Measurements from ENCODE around the gene SNRNP25.

The SNRNP25 gene

DNA sequence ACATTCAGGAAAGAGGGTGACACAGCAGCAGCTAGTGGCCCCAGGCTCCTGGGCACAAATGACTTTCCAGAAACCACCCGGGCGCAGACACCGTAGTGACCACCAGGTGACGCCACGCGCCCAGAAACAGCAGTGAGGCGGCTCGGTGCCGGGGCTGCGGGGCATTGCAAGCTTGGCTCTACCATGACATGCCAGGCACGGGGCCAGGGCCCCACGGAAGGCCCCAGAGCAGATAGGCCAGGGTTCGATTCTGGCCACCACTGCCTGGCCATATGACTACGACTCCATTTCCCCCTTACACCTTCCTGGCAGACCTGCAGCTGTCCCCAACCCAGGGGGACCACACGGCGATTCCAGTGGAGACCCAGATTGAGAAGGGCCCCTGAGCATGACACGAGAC is 12.1 kb downstream of the SNRNP25 start:
- Histone ChIP-seq H3K9ac (ENCODE audit: low read length) (no peak overlapping the region), H3K9me2 (replicated peaks; ENCODE audit: insufficient read depth, low read length) (no peaks in the 10 kb centered on the region), H3K4me3 (ENCODE audit: insufficient read depth, low read length, poor library complexity, severe bottlenecking) (no peak overlapping the region), H3F3A (ENCODE audit: insufficient read depth) (no peaks in the 10 kb centered on the region), H3K79me2 (ENCODE audit: insufficient read depth, low read length) (no peaks in the 10 kb centered on the region), H3K27me3 (ENCODE audit: low read length) (no peaks in the 10 kb centered on the region), H2AFZ (ENCODE audit: low read depth, low read length, severe bottlenecking) (no peak overlapping the region), H4K20me1 (ENCODE audit: low read depth, low read length) (no peaks in the 10 kb centered on the region), H3K4me2 (ENCODE audit: low read depth, low read length, poor library complexity, severe bottlenecking) (no peak overlapping the region), H3K27ac (ENCODE audit: low read depth, low read length) (no peak overlapping the region), H3K36me3 (ENCODE audit: low read length) (no peaks in the 10 kb centered on the region), H3K9me3 (ENCODE audit: insufficient read depth, low read length) (no peaks in the 10 kb centered on the region)
- TF ChIP-seq, protein P1, sequence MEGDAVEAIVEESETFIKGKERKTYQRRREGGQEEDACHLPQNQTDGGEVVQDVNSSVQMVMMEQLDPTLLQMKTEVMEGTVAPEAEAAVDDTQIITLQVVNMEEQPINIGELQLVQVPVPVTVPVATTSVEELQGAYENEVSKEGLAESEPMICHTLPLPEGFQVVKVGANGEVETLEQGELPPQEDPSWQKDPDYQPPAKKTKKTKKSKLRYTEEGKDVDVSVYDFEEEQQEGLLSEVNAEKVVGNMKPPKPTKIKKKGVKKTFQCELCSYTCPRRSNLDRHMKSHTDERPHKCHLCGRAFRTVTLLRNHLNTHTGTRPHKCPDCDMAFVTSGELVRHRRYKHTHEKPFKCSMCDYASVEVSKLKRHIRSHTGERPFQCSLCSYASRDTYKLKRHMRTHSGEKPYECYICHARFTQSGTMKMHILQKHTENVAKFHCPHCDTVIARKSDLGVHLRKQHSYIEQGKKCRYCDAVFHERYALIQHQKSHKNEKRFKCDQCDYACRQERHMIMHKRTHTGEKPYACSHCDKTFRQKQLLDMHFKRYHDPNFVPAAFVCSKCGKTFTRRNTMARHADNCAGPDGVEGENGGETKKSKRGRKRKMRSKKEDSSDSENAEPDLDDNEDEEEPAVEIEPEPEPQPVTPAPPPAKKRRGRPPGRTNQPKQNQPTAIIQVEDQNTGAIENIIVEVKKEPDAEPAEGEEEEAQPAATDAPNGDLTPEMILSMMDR (IDR thresholded peaks at IDR 0.05; ENCODE audit: insufficient read depth, low read length, poor library complexity, severe bottlenecking), result peak; percentile 69
- TF ChIP-seq EZH2phosphoT487 (conservative IDR thresholded peaks at IDR 0.05; ENCODE audit: low read length), result no peak

GRCh38 chr16:66309-67182 is 12.9 kb downstream of the SNRNP25 start:
- no peaks in the 10 kb centered on the region for H3F3A ChIP-seq (ENCODE audit: insufficient read depth)
- H3K9me2 ChIP-seq (replicated peaks; ENCODE audit: insufficient read depth, low read length), result no peaks in the 10 kb centered on the region
- H3K9me3 ChIP-seq (ENCODE audit: insufficient read depth, low read length), result no peaks in the 10 kb centered on the region
- no peaks in the 10 kb centered on the region for H3K36me3 ChIP-seq (ENCODE audit: low read length)
- no peak for TF ChIP-seq EZH2phosphoT487 (conservative IDR thresholded peaks at IDR 0.05; ENCODE audit: low read length)
- TF ChIP-seq, protein P1 (IDR thresholded peaks at IDR 0.05; ENCODE audit: insufficient read depth, low read length, poor library complexity, severe bottlenecking), result no peak
- no peak overlapping the region for H3K4me2 ChIP-seq (ENCODE audit: low read depth, low read length, poor library complexity, severe bottlenecking)
- H3K79me2 ChIP-seq (ENCODE audit: insufficient read depth, low read length), result no peaks in the 10 kb centered on the region
- H3K4me3 ChIP-seq (ENCODE audit: insufficient read depth, low read length, poor library complexity, severe bottlenecking), result no peak overlapping the region
- no peak overlapping the region for H3K27ac ChIP-seq (ENCODE audit: low read depth, low read length)
- no peak overlapping the region for H2AFZ ChIP-seq (ENCODE audit: low read depth, low read length, severe bottlenecking)
- H3K27me3 ChIP-seq (ENCODE audit: low read length), result no peaks in the 10 kb centered on the region
- H4K20me1 ChIP-seq (ENCODE audit: low read depth, low read length), result no peaks in the 10 kb centered on the region
- no peak overlapping the region for H3K9ac ChIP-seq (ENCODE audit: low read length)

- H4K20me1 ChIP-seq (ENCODE audit: low read depth, low read length), result no peaks in the 10 kb centered on the region
- no peak overlapping the region for H3K9ac ChIP-seq (ENCODE audit: low read length)
Observed at GRCh38 chr16:67183-67791, 13.7 kb downstream of the SNRNP25 start.

More at GRCh38 chr16:67183-67791, 13.7 kb downstream of the SNRNP25 start:
- Histone ChIP-seq H3K36me3 (ENCODE audit: low read length) (no peaks in the 10 kb centered on the region), H3K27me3 (ENCODE audit: low read length) (no peaks in the 10 kb centered on the region), H3K9me2 (replicated peaks; ENCODE audit: insufficient read depth, low read length) (no peaks in the 10 kb centered on the region), H3K4me2 (ENCODE audit: low read depth, low read length, poor library complexity, severe bottlenecking) (no peak overlapping the region), H3F3A (ENCODE audit: insufficient read depth) (no peaks in the 10 kb centered on the region), H3K4me3 (ENCODE audit: insufficient read depth, low read length, poor library complexity, severe bottlenecking) (no peak overlapping the region), H3K9me3 (ENCODE audit: insufficient read depth, low read length) (no peaks in the 10 kb centered on the region), H3K27ac (ENCODE audit: low read depth, low read length) (no peak overlapping the region), H3K79me2 (ENCODE audit: insufficient read depth, low read length) (no peaks in the 10 kb centered on the region), H2AFZ (ENCODE audit: low read depth, low read length, severe bottlenecking) (no peak overlapping the region)
- TF ChIP-seq EZH2phosphoT487 (conservative IDR thresholded peaks at IDR 0.05; ENCODE audit: low read length), result no peak
- TF ChIP-seq, protein P1 (IDR thresholded peaks at IDR 0.05; ENCODE audit: insufficient read depth, low read length, poor library complexity, severe bottlenecking), result no peak

All from SU-DHL-6 (cell line).